NCI-H2196 treated with DMSO at 0.1 percent for 48 hours (cell line): Measurements from ENCODE around the gene KMT2C.
"Not testable (repeated sequence)": the region's sequence is repeated elsewhere in the genome, so short reads cannot be mapped to it uniquely, and the experiment has no call there.

Experiments
- DNase-seq: peaks from one replicate; lab custom pipeline; 2025; ENCODE audit not compliant: unreplicated experiment; lab: John Stamatoyannopoulos, UW

The KMT2C gene

DNA sequence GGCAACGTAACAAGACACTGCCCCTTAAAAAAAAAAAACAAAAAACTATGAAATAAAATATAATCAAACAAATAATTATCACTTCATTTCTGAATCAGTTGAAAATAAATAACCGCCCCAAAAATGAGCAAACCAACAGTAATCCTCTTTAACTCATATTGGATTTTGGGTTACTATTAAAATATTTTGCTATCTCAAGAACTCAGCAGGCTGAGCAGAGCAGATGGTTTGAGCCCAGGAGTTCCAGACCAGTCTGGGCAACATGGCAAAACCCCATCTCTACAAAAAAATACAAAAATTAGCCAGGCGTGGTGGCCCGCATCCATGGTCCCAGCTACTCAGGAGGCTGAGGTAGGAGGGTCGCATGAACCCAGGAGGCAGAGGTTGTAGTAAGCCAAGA is 216.2 kb downstream of the KMT2C start:
- DNase-seq: not testable (repeated sequence)

DNA sequence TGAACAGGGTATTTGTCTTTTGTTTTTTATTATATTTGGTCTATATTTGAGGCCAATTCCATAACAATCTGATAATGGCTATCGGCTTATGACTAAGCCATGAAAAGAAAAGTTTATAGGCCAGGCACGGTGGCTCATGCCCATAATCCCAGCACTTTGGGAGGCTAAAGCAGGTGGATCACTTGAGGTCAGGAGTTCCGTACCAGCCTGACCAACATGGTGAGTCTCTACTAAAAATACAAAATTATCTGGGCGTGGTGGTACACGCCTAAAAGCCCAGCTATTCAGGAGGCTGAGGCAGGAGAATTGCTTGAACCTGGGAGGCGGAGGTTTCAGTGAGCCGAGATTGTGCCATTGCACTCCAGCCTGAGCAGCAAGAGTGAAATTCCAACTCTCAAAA is 227.0 kb downstream of the KMT2C start:
- DNase-seq: not testable (repeated sequence)

DNA sequence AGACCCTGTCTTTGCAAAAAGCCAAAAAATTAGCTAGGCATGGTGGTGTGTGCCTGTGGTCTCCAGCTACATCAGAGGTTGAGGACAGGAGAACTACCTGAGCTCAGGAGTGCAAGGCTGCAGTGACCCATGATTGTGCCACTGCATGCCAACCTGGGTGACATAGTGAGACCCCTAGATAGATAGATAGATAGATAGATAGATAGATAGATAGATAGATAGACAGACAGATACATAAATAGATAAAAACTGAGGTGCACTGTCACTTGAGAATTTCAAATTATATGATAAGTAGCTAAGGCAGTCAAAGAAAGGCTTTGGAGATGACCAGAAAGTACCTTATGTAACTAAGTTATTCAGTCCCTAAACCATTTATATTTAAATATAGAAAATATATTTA is 231.4 kb downstream of the KMT2C start:
- DNase-seq: not testable (repeated sequence)

DNA sequence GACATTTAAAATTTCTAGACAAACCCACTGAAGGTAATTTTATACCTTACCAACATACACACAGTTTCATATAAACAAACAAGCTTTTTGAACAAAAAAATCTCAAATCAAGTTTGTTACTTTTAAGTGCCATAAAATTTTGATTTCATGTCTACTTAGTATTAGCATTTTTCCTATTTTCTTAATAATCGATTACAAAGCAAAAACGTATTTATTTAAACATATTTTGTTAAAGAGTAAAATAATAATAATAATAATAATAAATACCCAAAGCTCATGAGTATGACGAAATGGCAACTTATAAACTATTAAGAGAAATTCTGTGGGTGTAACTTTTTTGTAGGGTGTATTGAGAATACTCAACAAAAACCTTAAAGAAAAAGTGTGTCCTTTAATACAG is 232.7 kb downstream of the KMT2C start:
- no peak for DNase-seq

DNA sequence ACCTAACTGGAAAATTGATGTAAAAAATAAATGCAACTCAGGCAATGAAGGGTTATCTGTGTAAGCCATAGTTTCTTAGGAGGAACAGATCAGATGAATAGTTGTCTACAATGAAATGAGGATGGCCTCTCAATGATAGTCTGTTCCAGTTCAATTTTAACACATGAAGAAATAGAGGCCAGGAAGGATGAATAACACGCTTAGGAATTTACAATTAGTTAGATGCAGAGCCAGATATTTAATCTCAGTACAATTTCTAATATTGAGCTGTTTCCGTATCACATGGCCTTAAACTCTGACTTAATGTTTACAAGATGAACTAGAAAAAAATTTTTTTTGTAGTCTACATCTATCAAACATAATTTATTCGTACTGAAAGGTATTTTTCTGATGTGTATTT is 233.7 kb downstream of the KMT2C start:
- no peak for DNase-seq

DNA sequence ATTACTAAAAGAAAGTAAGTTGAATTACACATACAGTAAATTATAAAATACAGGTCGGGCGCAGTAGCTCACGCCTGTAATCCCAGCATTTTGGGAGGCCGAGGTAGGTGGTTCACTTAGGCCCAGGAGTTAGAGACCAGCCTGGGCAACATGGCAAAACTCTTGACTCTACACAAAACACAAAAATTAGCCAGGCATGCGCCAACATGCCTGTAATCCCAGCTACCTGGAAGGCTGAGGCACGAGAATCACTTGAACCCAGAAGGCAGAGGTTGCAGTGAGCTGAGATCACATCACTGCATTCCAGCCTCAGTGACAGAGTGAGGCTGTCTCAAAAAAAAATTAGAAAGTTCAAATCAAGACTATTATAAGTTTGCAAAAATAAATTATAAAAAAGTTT is 235.4 kb downstream of the KMT2C start:
- no peak for DNase-seq

DNA sequence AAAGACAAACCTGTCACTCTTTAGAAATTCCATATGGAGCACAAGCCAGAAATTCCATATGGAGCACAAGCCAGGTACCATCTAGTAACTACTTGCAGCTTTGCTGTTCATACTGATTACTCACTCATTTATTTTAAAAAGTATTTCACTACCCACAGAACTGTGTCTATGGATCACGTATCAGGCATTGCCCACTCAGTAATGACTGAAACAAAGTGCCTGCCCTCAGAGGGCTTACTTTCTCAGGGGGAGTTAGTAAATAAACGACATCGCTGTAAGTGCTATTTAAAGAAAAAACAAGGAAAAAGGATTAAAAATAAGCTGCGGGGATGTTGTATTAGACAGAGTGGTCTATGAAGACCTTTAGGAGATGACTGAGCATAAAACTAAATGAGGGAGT is 239.4 kb downstream of the KMT2C start:
- no peak for DNase-seq

DNA sequence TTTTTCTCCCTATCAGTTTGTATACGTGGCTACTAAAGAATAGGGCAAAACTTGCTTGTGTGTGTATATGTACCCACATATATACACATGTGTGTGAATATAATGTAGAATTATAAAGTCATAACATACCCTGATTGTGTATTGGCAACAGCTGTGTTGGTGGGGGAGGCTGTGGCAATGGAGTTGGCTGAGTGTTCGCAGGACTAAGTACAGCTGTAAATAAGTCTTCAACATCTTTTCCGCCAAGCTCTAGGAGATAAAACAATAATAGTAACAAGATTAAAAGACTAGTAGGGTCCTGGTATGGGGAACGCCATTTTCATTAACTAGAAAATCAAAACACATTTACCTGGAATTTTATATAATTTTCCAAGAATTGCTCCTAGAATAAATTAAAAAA is 241.9 kb downstream of the KMT2C start:
- no peak for DNase-seq

DNA sequence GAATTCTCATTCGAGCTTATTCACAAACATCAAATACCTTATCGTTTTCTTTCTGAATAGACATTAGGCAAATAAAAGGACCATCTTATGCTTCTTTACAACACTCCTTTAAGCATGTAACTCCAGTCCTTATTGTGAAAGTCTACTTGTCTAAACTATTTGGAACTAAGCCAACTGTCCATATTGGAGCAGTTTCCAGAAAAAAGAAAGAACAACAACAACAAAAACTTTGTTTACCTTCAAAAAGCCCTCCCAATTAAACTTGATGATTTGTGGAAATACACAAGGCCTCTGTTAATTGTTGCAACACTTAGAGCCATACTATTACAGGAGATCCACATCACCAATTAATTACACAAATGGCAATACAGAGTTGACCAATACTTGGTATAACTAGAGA is 246.7 kb downstream of the KMT2C start:
- DNase-seq: no peak

DNA sequence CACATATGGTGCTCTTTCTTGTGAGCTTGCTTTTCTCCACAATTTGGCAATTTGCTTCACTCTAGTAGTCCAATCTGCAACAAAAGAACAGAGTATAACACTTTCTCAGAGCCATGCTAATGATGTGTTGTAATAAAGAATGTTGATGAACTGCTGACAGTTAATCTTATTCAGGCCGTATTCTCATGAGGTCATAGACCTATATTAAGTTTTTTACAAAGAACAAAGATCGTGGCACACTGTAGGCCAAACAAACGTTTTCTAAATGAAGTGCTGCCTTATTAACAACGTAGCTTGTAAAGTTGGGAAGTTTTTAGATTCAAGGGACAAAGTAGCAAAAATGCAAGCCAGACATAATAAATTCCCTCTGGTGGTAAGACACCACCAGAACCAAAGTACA is 250.2 kb downstream of the KMT2C start:
- no peak for DNase-seq

DNA sequence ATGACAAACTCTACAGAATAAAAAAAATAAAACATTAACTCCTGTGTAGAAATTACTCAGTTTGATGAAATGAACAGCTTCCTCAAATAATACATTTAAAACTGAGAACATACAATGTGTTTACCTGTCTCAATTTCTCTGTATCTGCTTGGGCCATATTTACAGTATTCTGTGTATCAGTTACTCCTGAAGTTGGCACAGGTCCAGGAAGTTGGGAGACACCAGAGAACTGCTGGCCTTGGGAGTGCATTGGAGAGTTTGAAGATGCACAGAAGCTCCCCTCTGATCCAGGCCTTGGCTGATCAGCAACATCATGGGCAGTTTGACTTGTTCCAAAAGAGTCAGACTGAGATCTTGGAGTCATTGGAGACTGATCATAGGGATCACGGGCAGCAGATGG is 255.2 kb downstream of the KMT2C start:
- no peak for DNase-seq

DNA sequence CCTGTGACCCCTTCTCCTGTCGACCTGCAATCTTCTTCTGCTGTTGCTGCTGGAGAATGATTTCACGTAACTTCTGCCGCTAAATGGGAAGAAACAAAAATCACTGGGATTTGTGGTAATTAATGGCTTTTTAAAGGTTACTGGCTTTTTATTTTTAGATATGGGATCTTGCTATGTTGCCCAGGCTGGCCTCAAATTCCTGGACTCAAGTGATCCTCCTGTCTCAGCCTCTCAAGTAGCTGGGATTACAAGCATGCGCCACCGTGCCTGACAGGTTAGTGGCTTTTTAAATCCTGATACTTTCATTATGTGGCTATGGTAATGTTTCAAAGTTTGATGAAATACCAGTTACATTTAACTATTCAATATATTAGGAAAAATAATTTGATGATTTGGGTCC is 255.8 kb downstream of the KMT2C start:
- DNase-seq: no peak

DNA sequence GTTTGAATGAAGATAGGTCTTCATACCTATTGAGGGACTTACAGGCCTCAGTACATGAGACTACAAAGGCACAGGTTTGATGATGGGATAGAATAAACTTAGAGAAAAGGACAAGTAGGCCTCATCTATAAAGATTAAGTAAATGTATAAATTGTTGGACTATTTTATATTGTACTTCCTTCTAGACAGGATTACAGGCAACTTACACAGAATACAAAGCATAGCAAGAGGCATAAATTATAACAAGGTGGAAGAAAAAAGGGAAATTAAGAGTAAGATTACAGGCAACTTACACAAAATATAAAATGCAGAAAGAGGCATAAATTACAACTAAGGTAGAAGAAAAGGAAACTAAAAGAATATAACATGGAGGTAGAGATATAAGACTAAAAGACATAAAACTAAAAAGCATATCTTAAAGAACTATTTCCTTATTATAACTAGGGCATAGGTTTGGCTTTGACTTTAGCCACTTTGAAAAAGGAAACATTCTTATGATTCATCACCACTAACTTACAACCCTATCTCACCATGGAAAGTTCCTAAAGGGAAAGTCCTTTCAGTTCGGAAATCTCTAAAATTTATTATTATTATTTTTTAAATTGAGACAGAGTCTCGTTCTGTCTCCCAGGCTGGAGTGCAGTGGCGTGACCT is 257.3 kb downstream of the KMT2C start:
- DNase-seq: no peak

DNA sequence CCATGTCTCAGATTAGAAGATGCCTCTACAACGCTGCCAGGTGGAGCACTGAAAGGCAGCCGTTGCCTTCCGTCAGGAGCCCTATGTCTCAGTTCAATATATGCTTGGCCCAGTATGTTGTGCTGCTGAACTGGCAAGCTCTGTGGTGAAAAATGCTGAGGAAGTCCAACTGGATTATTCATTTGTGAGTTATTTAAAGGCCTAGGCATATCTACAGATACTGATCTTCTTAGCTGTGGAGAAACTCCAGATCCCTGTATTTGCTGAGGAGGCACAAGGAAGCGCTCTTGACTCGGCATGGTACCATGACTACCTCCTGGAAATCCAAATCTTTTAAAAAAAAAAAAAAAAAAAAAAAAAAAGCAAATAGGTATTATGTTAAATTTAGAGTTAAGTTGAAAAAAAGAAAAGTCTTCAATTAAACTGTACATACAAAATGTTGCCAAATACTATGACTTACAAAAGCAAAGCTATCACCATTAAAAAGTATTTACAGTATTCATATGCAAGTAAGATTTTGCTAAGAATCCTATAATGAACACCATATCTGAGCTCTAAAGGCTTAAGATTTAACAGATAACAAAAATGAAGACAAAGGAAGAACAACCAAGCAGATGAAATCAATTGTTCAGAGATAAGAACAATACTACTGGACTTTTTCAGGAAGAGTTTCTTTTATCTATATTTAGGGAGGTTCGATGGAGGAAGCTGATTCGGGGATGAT is 258.0 kb downstream of the KMT2C start:
- no peak for DNase-seq

DNA sequence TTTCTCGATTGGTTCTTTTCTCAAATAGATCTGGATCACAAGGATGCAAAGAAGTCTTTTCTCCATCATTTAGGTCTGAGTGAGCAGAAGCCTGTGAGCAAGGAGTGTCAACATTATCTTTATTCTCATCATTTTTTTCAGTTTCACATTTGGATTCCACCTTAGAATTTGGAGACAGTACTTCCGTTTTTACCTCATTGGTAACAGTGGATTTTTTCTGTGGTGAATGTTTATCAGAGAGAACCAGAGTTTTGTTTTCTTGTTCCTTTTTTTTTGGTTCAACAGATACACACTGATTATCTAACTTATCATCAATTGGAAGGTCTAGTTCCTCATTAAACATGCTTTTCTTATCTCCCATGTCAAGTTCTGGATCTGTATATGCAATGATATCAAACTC is 259.0 kb downstream of the KMT2C start:
- DNase-seq: no peak

DNA sequence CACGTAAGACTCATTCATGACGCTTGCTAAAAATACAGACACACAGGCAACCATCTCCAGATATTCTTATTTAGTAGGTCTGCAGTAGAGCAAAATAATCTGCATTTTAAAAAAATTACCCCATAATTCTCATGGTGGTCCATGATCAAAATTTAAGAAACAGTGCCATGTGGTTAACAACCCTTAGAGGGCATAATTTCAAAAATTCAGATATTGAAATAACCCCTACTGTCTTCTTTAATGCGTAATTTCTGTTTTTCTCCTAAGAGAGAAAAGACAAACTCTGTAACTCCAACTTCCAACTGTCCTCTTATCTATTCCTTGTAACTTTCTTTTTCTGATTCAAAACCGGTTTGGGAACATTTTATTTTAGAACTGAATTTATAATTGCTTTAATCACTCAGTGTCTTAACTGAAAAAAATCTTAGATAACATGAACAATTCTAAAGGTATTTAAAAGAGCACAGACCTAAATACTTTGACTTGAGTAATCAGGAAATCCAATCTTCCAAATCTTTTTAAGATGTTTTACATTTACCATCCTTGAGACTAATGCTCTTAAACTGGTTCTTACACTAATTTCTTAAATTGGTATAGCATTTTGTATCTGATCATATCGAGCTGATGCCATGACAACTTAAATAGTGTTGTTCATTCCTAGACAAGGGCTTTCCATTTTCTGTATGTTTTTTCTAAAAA is 262.3 kb downstream of the KMT2C start:
- no peak for DNase-seq

DNA sequence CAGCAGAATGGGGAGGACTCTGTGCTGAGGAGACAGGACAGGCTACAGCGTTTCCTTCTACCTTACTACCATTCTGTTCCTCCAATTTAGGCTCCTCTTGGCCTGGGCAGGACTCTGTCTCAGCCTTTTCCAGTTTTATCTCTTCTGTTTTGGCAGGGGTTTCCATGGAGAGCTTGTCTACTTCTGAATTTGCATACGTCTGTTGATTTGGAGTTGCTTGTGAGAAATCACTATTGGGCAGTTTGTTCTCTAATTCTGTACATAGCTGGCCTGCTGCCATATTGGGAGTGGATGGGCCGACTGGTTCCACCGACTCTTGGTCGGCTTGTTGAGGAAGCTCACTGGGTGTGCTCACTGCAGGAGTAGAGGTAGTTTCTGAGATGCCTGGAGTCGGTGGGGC is 273.5 kb downstream of the KMT2C start:
- no peak for DNase-seq

DNA sequence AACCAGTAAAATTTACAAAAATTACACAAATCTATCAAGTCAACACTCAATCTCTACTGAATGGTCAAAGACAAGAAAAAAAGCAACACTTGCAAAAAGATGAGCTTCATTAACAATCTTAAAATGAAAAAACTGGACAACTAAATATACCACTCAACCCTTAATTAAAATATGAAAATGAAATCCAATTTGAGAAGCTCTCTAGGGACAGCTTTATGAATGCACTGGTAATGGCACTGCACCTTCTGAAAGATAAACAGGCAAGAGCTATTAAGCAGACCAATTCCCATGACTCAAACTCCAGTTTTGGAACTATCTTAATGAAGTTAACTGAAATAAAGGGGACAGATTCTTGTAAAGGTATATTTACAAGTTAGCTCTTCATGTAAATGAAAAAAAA is 274.6 kb downstream of the KMT2C start:
- DNase-seq: no peak

DNA sequence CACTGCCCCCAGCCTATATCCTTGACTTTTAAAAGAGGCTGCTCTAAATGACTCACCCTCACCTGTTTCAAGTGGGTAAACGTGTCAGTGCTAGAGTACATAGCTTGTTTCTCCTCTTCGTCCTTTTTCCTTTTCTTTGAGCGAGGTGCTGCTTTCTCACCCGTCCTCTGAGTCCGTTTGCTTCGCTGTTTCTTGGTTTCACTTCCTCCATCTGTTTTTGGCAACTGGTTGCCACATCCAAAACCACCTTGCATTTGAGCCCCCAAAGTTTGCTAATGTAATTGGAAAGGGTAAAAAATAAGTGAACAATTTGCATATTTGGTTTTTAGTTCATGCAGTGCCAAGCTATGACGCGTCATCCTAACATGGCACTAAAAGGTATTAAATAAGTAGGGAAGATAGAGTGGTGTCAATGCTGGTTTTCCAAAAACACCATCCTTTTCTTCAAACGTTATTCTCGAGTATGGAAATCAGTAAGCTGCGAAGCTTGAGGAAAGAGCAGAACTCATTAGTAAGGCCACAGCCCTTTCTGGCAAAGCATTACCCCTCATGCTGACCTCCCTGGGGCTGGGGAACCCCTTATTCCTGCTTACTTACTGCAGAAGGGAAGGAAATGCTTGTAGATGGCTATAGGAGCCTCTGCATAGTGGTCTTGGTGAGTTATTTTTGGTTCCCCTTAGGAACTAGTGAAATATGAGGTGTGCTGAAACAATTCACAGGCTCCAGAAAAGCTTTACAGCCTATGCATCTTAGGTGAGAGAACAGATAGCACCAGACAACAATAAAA is 276.8 kb downstream of the KMT2C start:
- DNase-seq: no peak

DNA sequence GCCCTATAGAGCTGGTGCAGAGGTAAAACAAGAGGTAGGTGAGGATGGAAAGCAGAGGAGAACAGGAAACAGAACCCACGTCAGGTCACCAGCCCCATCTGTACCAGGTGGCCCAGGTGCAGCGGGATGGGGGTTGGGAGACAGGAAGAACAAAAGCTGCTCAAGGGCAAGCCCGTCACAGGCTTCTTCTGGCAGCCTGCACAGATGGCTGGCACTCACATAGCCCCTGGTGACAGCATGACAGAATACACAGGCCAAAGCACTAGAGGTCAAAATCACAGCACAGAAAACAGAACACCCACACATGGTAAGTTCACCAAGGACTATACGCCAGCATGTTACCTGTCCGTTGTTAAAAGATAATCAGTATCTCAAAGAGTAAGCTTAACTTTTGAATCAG is 283.5 kb downstream of the KMT2C start:
- DNase-seq: no peak

DNA sequence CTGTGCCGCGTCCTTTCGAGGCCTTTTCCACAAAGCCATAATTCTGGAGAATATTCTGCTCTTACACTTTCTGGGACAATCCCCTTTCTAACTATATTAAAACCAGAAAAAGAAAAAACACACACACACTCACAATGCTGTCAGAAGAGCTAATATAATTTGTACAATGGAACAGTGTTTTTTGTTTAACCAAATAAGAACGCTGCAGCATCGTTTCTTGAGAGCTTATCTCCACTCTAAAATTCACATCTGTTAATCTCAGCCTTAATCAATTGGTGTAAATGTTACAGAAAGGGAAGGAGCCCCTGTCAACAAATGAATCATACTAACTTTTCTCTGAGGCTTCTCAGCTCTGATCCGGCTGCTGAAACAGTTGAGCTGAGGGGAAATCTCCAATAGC is 286.4 kb downstream of the KMT2C start:
- no peak for DNase-seq

DNA sequence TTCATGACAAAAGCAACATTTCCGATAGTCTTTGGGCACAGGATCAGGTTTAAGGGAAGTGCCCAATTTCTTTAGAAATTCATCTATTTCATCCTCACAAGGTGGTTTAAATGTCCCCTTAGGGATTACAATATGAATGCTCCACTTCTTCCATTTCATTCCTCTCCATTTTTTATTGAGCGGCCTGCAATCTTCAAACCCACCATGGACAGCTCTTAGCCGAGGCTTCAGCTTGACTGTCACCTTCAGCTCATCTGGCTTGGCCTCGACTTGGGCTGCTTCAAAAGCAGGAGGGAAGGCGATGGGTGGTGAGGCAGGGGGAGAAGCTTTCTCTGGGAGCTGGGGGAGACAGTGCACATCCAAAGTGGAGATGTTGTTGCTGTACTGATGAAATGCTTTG is 287.1 kb downstream of the KMT2C start:
- no peak for DNase-seq
